GM19463 (cell line): ENCODE results near the gene VEPH1.
"Not testable (repeated sequence)": the region's sequence is repeated elsewhere in the genome, so short reads cannot be mapped to it uniquely, and the experiment has no call there.

ENCODE experiments used
- ATAC-seq: cut with Tn5 transposase; IDR thresholded peaks from one replicate; pipeline ENCODE4 v1.9.1; 2021; ENCODE audit warnings: mild to moderate bottlenecking, moderate library complexity; ENCODE audit not compliant: unreplicated experiment

VEPH1 gene

GRCh38 chr3:157355276-157355675, 147.9 kb downstream of the VEPH1 start:
- ATAC-seq = no peak

- ATAC-seq = peak; percentile 44
These were observed 148.5 kb downstream of the VEPH1 start for GRCh38 chr3:157354722-157355121.

- ATAC-seq = no peak
These were observed 149.0 kb downstream of the VEPH1 start for GRCh38 chr3:157354254-157354653.

GRCh38 chr3:157353652-157354051, 149.6 kb downstream of the VEPH1 start:
- no peak for ATAC-seq

GRCh38 chr3:157351981-157352380, 151.2 kb downstream of the VEPH1 start:
- no peak for ATAC-seq

- not testable (repeated sequence) for ATAC-seq
These were observed 152.6 kb downstream of the VEPH1 start for GRCh38 chr3:157350651-157351050.

- not testable (repeated sequence) for ATAC-seq
These were observed 154.7 kb downstream of the VEPH1 start for GRCh38 chr3:157348304-157349075.

GRCh38 chr3:157347577-157348303, 155.5 kb downstream of the VEPH1 start:
- no peak for ATAC-seq

GRCh38 chr3:157336252-157337009, 166.8 kb downstream of the VEPH1 start:
- ATAC-seq = no peak

- no peak for ATAC-seq
These were observed 167.8 kb downstream of the VEPH1 start for GRCh38 chr3:157335233-157336076.

GRCh38 chr3:157333551-157333991, 169.6 kb downstream of the VEPH1 start:
- no peak for ATAC-seq

GRCh38 chr3:157330206-157330605, 173.0 kb downstream of the VEPH1 start:
- no peak for ATAC-seq

GRCh38 chr3:157329551-157329950, 173.7 kb downstream of the VEPH1 start:
- no peak for ATAC-seq

- ATAC-seq = no peak
These were observed 175.4 kb downstream of the VEPH1 start for GRCh38 chr3:157327837-157328236.

- no peak for ATAC-seq
These were observed 176.2 kb downstream of the VEPH1 start for GRCh38 chr3:157327018-157327417.

- ATAC-seq = not testable (repeated sequence)
These were observed 178.3 kb downstream of the VEPH1 start for GRCh38 chr3:157324869-157325268.

- ATAC-seq = no peak
These were observed 179.9 kb downstream of the VEPH1 start for GRCh38 chr3:157323360-157323759.

- no peak for ATAC-seq
These were observed 183.5 kb downstream of the VEPH1 start for GRCh38 chr3:157319672-157320071.

- ATAC-seq = no peak
These were observed 184.5 kb downstream of the VEPH1 start for GRCh38 chr3:157318639-157319288.

GRCh38 chr3:157317895-157318294, 185.3 kb downstream of the VEPH1 start:
- ATAC-seq = no peak
